NT2/D1 (cell line): ENCODE results near the gene CRYL1.
A peak's percentile ranks its signal among the peaks of the same experiment; 100 is the strongest.

Experiments
- DNase-seq: peaks from one replicate; pipeline ENCODE4 v3.0.0-alpha.2; 2011; ENCODE audit warnings: low read depth, low spot score
- H3K27me3 ChIP-seq: 2 replicates; pipeline ENCODE4 v1.6.0; 2011; ENCODE audit warnings: mild to moderate bottlenecking; ENCODE audit not compliant: insufficient read length, insufficient read depth
- H3K36me3 ChIP-seq: 2 replicates; pipeline ENCODE4 v1.6.1; 2011; ENCODE audit warnings: mild to moderate bottlenecking, low read length, mixed read lengths; ENCODE audit not compliant: insufficient read depth, insufficient read length
- H3K4me1 ChIP-seq: 2 replicates; pipeline ENCODE4 v1.5.1; 2011; ENCODE audit not compliant: insufficient read depth, insufficient read length
- H3K4me3 ChIP-seq: 2 replicates; pipeline ENCODE4 v1.5.1; 2011; ENCODE audit warnings: low read depth; ENCODE audit not compliant: insufficient read length
- H3K9ac ChIP-seq: 2 replicates; pipeline ENCODE4 v1.6.0; 2011; ENCODE audit warnings: low read depth; ENCODE audit not compliant: insufficient read length
- H3K9me3 ChIP-seq: 2 replicates; pipeline ENCODE4 v1.5.1; 2011; ENCODE audit warnings: mild to moderate bottlenecking, low read length; ENCODE audit not compliant: insufficient read depth
- SUZ12 ChIP-seq: IDR thresholded peaks from 2 replicates; pipeline ENCODE4 v1.6.1; 2011; ENCODE audit not compliant: insufficient read length, insufficient read depth; ENCODE audit errors: extremely low read depth
- YY1 ChIP-seq: IDR thresholded peaks from 2 replicates; pipeline ENCODE4 v1.6.1; 2011; ENCODE audit not compliant: insufficient read length, insufficient read depth
- ZNF274 ChIP-seq: IDR thresholded peaks from 2 replicates; pipeline ENCODE4 v1.6.1; 2011; ENCODE audit warnings: mild to moderate bottlenecking, low read depth, low read length

CRYL1 gene

GRCh38 chr13:20448470-20448869, 77.2 kb downstream of the CRYL1 start:
- no peak for DNase-seq
- Histone ChIP-seq H3K4me1 (no peaks in the 10 kb centered on the region), H3K27me3 (no peaks in the 10 kb centered on the region), H3K36me3 (no peaks in the 10 kb centered on the region), H3K9ac (no peak overlapping the region), H3K4me3 (no peak overlapping the region), H3K9me3 (peaks cover 23% of the 10 kb centered on the region)
- no peak for TF ChIP-seq SUZ12
- TF ChIP-seq YY1: no peak
- no peak for TF ChIP-seq ZNF274

- no peak overlapping the region for H3K9ac ChIP-seq
- TF ChIP-seq YY1 (no peak), SUZ12 (no peak), ZNF274 (no peak)
- DNase-seq: no peak
- H3K9me3 ChIP-seq: peaks cover 23% of the 10 kb centered on the region
- no peaks in the 10 kb centered on the region for H3K36me3 ChIP-seq
- H3K4me1 ChIP-seq: no peaks in the 10 kb centered on the region
- no peaks in the 10 kb centered on the region for H3K27me3 ChIP-seq
- H3K4me3 ChIP-seq: no peak overlapping the region
Observed at GRCh38 chr13:20446900-20447299, 78.8 kb downstream of the CRYL1 start.

GRCh38 chr13:20446405-20446804, 79.3 kb downstream of the CRYL1 start:
- Histone ChIP-seq H3K27me3 (no peaks in the 10 kb centered on the region), H3K9ac (no peak overlapping the region), H3K4me1 (no peaks in the 10 kb centered on the region), H3K4me3 (no peak overlapping the region), H3K9me3 (peaks cover 23% of the 10 kb centered on the region), H3K36me3 (no peaks in the 10 kb centered on the region)
- no peak for DNase-seq
- TF ChIP-seq SUZ12 (no peak), YY1 (no peak), ZNF274 (no peak)

- DNase-seq: no peak
- Histone ChIP-seq H3K27me3 (no peaks in the 10 kb centered on the region), H3K9ac (no peak overlapping the region), H3K9me3 (peaks cover 10% of the 10 kb centered on the region), H3K4me3 (no peak overlapping the region), H3K36me3 (no peaks in the 10 kb centered on the region), H3K4me1 (peaks cover 1% of the 10 kb centered on the region)
- TF ChIP-seq SUZ12: no peak
- TF ChIP-seq ZNF274: no peak
- no peak for TF ChIP-seq YY1
Observed at GRCh38 chr13:20442798-20443381, 82.8 kb downstream of the CRYL1 start.

GRCh38 chr13:20442375-20442774, 83.3 kb downstream of the CRYL1 start:
- H3K27me3 ChIP-seq: no peaks in the 10 kb centered on the region
- no peak overlapping the region for H3K4me3 ChIP-seq
- H3K4me1 ChIP-seq: peaks cover 1% of the 10 kb centered on the region
- H3K36me3 ChIP-seq: no peaks in the 10 kb centered on the region
- TF ChIP-seq ZNF274 (no peak), SUZ12 (no peak), YY1 (no peak)
- H3K9ac ChIP-seq: no peak overlapping the region
- peaks cover 9% of the 10 kb centered on the region for H3K9me3 ChIP-seq
- DNase-seq: no peak

- no peak for TF ChIP-seq SUZ12
Observed at GRCh38 chr13:20441879-20442278, 83.8 kb downstream of the CRYL1 start.

GRCh38 chr13:20441056-20441455, 84.6 kb downstream of the CRYL1 start:
- no peak for DNase-seq
- H3K4me3 ChIP-seq: no peak overlapping the region
- peaks cover 9% of the 10 kb centered on the region for H3K9me3 ChIP-seq
- TF ChIP-seq SUZ12 (no peak), ZNF274 (no peak), YY1 (no peak)
- H3K36me3 ChIP-seq: no peaks in the 10 kb centered on the region
- no peaks in the 10 kb centered on the region for H3K27me3 ChIP-seq
- H3K4me1 ChIP-seq: peaks cover 3% of the 10 kb centered on the region
- H3K9ac ChIP-seq: no peak overlapping the region

More at GRCh38 chr13:20441879-20442278, 83.8 kb downstream of the CRYL1 start:
- Histone ChIP-seq H3K36me3 (no peaks in the 10 kb centered on the region), H3K27me3 (no peaks in the 10 kb centered on the region), H3K9me3 (peaks cover 9% of the 10 kb centered on the region), H3K4me1 (peaks cover 1% of the 10 kb centered on the region), H3K9ac (no peak overlapping the region), H3K4me3 (no peak overlapping the region)
- peak; percentile 8 for DNase-seq
